ENCODE measurements around the gene VAMP1. TPM values are rescaled to one million over a fixed set of nuclear protein-coding genes. Genes with fewer than 3 reads are reported as not detected.

VAMP1 gene
- total RNA-seq, 1 donor from 2014 or later, result 32.9 TPM

- Mint-ChIP-seq H3K9me3 (no peaks in the 10 kb centered on the region), H3K36me3 (ENCODE audit: low read depth) (no peaks in the 10 kb centered on the region), H3K27ac (no peak overlapping the region), H3K27me3 (no peaks in the 10 kb centered on the region), H3K4me3 (no peak overlapping the region), H3K4me1 (peaks cover 28% of the 10 kb centered on the region)
- POLR2A ChIA-PET, result interaction anchor here (2.7 kb wide), 1 partner anchor 14 kb away, joined by 16 read pairs; the partner anchor contains the start of gene TAPBPL
- no peak for DNase-seq
- CTCF ChIA-PET, result no interaction called here
- TF ChIP-seq CTCF (IDR thresholded peaks at IDR 0.05), result no peak
- intact Hi-C loops (cut with micrococcal nuclease), result no loop called here
- ATAC-seq (ENCODE audit: low read depth), result no peak
Observed at GRCh38 chr12:6437586-6437985, 32.9 kb downstream of the VAMP1 start.

- no peak for ATAC-seq (ENCODE audit: low read depth)
- CTCF ChIA-PET, result no interaction called here
- peaks cover 22% of the 10 kb centered on the region for H3K4me1 Mint-ChIP-seq
Observed at GRCh38 chr12:6435961-6436715, 34.3 kb downstream of the VAMP1 start.

GRCh38 chr12:6434205-6435140 is 36.0 kb downstream of the VAMP1 start:
- TF ChIP-seq CTCF (IDR thresholded peaks at IDR 0.05), result no peak
- peak; percentile 37 for ATAC-seq (ENCODE audit: low read depth)
- no peaks in the 10 kb centered on the region for H3K36me3 Mint-ChIP-seq (ENCODE audit: low read depth)
- H3K4me3 Mint-ChIP-seq, result no peak overlapping the region
- no peaks in the 10 kb centered on the region for H3K9me3 Mint-ChIP-seq
- no peaks in the 10 kb centered on the region for H3K27me3 Mint-ChIP-seq
- POLR2A ChIA-PET, result interaction anchor here (0.6 to 3.7 kb wide), 10 partner anchors 7 to 318 kb away, joined by 3 to 28 read pairs (median 10); partner anchors contain the start of genes CD27, MLF2, TAPBPL and VAMP1
- CTCF ChIA-PET, result interaction anchor here (0.7 to 2.3 kb wide), 4 partner anchors 12 to 549 kb away, joined by 3 to 8 read pairs (median 4); no protein-coding TSS in a partner anchor
- peak overlapping the region; percentile 50 for H3K27ac Mint-ChIP-seq
- H3K4me1 Mint-ChIP-seq, result peaks cover 39% of the 10 kb centered on the region
- no peak for DNase-seq
- intact Hi-C loops (cut with micrococcal nuclease), result loop anchor here (1.0 kb wide), 1 partner anchor 12 kb away; no protein-coding TSS in a partner anchor

More at GRCh38 chr12:6435961-6436715, 34.3 kb downstream of the VAMP1 start:
- no peak for TF ChIP-seq CTCF (IDR thresholded peaks at IDR 0.05)
- H3K4me3 Mint-ChIP-seq, result no peak overlapping the region
- no peaks in the 10 kb centered on the region for H3K27me3 Mint-ChIP-seq
- POLR2A ChIA-PET, result interaction anchor here (0.7 to 1.3 kb wide), 4 partner anchors 9 to 25 kb away, joined by 3 to 5 read pairs (median 4); partner anchors contain the start of gene TAPBPL
- intact Hi-C loops (cut with micrococcal nuclease), result no loop called here
- no peaks in the 10 kb centered on the region for H3K36me3 Mint-ChIP-seq (ENCODE audit: low read depth)
- H3K27ac Mint-ChIP-seq, result no peak overlapping the region
- H3K9me3 Mint-ChIP-seq, result no peaks in the 10 kb centered on the region
- no peak for DNase-seq

GRCh38 chr12:6432991-6433390 is 37.5 kb downstream of the VAMP1 start:
- no peak for TF ChIP-seq CTCF (IDR thresholded peaks at IDR 0.05)
- ATAC-seq (ENCODE audit: low read depth) (peak; percentile 57), DNase-seq (no peak)
- ChIA-PET POLR2A (interaction anchor here (1.1 to 3.7 kb wide), 5 partner anchors 11 to 38 kb away, joined by 3 to 28 read pairs (median 19); partner anchors contain the start of genes CD27 and TAPBPL), CTCF (interaction anchor here (1.0 to 2.3 kb wide), 2 partner anchors 10 to 33 kb away, joined by 3 to 8 read pairs; no protein-coding TSS in a partner anchor)
- H3K27ac Mint-ChIP-seq, result peak overlapping the region; percentile 78
- no peaks in the 10 kb centered on the region for H3K36me3 Mint-ChIP-seq (ENCODE audit: low read depth)
- intact Hi-C loops (cut with micrococcal nuclease), result no loop called here
- no peaks in the 10 kb centered on the region for H3K27me3 Mint-ChIP-seq
- no peaks in the 10 kb centered on the region for H3K9me3 Mint-ChIP-seq
- H3K4me1 Mint-ChIP-seq, result peaks cover 46% of the 10 kb centered on the region
- H3K4me3 Mint-ChIP-seq, result peak overlapping the region; percentile 24
